HuH-7.5 (cell line): Measurements from ENCODE around the gene DUSP6.

ENCODE experiments used
- DNase-seq: peaks from one replicate; pipeline ENCODE4 v3.0.0; 2011; ENCODE audit warnings: low spot score

Gene DUSP6

DNA sequence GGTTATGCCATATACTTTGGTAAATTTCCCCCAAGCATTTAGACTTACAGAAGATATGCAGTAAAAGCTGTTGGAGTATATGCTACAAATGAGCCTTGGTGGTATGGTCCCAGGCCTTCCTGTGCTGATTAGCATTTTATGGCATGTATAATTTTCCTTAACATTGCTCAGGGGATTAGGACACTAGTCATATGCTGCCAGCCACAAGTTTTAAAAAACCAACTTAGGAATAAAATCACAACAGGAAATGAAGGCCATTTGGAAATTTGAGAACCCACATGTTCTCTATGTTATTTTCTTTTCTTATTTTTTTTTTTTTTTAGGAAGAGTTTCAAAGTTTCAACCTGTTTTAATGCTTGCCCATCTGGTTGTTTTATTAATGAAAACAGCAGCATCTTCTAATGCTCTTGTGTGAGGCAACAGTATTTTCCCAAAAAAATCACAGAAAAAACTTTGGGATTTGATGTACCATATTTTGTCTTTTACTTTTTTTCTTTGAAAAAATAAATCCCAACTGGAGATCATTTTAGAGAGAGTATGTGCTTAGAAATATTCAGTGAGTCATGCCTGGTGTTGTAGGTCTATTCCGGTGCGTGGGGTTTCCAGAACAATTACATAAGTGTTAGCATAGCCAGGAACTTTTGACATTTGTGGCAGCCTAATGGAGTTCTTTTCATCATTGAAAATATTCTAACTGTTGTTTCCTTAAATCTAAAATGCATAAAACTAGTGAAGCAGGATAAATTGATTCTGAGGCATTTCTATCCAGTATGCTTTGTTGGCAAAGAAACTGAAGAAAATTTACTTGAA lies 21.7 kb upstream of the DUSP6 start:
- no peak for DNase-seq

DNA sequence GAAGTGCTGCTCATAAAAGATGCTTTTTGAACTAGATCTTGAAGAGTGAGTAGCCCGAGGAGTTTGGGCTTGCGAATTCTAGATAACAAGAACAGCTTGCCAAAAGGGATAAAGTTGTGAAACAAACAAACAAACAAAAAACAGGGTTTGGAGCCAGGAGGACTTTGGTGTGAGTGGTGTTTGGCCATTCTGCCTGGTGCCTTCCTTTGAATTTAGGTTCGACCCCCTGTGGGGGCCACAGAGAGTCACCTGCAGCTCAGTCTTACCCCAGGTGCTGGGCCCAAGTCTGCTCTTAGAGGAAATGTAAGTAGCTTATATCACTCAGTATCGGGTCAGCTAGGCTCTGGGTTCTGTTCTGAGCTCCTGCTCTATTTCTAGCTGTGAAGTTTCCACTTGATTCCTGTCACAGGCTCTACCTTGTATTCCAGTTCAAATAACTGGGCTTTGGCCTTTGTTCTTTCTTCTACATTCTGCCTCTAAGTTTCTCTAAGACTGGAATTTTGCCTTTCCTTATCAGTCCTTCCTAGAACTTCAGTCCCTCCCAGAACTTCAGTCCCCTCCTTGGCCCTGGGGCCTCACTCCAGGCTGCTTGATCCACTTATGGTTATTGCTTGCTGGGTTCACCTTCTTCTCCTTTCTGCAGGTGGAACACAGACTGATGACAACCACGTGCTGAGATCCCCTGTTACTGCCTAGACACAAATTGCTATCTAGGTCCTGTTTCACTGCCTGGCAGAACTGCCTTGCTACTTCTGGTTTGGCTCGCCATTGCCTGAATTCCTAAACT lies 20.5 kb upstream of the DUSP6 start:
- no peak for DNase-seq

DNA sequence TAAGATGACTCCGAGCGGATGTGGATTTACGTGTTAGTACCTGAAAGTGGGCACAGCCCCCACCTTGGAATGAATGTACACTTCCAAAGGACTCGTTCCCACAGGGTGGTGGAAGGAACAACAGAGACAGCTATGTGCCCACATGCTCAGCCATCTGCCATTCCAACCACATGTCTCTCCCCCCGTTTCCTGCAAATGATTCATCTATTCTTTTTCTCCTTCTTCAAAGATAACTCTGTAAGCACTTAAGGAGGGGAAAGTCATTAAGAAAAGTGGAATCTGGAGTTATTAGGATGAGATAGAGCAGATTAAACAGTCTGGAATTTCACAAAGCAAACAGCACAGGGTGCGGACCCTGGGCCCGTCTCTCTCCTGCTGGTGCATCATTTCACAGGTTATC lies 18.5 kb upstream of the DUSP6 start:
- DNase-seq = no peak

DNA sequence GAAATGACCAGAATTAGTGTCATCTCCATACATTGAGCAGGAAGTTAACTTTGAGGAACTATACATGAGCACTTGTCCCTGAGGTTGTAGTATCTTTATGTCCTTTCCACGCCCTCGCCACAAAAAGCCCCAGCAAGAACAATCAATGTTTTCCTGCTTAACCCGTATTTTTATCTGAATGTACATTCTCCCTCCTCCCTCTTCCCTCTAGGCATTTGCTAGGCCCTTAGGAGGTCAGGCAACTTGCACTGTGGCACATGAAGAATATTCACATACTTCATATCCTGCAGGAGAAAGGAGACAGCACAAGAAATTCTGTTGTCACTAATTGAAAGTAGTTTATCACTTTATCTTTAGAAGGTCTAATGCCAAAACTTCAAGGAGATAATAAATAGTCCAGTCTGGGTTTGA lies 18.1 kb upstream of the DUSP6 start:
- DNase-seq = no peak

DNA sequence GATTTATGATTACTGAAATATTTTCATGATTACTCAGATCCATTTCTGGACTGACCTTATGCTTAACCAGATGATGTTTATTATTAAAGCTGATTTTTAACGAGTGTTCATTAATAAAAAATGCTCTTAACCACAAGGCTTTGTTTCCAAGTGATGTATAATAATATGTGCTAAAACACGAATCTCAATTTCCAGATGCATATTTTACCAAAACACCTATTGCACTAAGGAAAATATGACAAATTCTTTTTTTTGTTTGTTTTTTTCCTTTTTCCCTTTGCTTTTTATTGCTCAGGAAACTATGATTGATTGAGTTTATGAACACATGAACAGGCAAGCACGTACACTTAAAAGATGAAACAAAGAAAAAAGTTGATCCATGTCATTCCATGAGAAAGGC lies 16.9 kb upstream of the DUSP6 start:
- DNase-seq = no peak

DNA sequence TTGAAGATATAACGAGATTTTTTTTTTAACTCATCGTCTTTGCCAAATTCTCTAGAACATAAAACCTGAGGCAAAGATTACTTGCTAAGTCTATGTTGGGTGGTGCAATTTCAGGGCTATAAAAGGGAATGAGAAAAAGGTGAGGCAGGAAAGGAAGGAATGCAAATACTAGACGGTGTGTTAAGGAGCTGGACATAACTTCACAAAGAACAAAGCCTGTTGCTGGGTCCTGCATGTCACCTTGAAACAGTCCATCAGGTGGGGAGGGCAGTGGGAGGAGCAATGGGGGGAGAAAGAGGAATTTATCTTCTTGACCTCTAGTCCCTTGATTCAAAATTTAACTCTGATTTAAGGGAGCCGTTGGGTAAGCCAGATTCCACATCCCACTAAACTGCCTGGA lies 16.1 kb upstream of the DUSP6 start:
- DNase-seq = no peak

DNA sequence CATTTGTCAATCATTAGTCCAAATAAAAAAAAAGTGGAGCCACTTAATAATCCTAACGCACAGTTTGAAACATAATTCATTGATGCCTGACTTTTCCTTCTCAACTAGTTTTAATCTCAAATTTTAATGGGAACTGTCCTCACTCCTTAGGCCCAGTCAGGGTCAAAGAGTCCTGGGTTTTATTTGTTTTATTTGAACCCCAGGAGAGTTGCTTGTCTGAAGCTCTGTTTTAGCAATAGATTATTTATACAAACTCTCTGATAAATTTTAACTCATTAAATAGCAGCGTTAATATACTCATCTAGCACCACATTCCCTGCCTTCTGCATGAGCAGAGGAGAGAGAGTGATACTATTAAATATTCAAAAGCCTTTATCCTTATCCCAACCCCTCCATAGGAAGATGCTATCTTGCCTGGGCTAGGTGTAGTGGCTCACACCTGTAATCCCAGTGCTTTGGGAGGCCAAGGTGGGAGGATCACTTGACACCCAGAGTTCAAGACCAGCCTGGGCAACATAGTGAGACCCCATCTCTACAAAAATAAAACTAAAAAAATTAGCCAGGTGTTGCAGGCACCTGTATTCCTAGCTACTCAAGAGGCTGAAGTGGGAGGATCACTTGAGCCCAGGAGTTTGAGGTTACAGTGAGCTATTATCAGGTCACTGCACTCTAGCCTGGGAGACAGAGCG lies 14.5 kb upstream of the DUSP6 start:
- DNase-seq = no peak

DNA sequence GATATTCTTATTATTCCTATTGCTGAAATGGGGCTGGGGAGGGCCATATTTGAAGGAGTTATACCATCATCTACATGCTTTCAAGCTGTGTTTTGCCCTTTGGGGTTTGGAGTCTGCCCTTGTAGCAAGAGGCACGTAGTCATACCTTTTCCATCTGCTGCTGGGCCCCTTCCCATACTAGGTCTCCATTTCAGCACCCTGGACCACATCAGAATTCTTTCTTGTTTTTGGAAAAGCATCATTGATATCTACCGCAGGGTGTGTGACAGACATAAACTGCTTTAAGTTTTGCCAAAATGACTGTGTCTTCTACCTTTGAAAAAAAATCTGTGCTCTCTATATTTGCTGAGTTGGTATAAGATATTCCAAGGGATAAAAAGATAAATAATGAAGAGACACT lies 12.3 kb upstream of the DUSP6 start:
- DNase-seq = no peak

DNA sequence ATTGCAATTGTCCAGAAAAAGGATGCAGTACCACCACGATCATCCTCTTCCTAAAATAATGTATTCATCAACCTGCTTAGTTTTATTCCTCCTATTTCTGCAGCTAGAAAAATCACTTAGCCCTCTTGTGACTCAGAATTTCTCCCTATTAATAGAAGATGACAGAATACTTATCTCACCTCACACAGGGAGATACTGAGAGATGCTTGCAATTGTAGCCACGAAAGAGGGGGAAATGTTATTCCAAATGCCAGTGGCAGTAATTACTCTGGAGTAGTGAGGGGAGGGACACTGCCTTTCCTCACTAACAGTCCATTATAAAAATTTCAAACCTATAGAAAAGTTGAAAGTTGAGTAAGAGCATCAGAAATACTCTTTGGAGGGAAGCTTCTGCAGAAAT lies 11.8 kb upstream of the DUSP6 start:
- no peak for DNase-seq

DNA sequence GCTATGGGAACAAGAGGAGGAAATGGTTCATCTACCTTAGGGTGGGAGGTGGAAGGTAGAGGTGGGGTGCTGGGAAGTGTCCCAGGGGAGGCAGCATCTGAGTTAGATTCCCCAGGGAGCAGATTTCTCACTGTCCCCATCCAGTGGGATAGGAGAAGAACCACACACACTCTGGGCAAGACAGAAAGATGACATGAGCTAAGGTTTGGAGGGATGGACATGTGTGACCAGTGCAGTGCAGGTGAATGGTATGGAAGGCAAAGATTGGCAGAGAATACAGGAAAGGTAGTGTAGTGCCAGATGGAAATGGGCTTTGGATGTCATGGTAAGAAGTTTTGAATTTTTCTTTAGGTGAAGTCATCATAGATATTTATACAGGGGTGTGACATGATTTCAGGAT lies 11.3 kb upstream of the DUSP6 start:
- DNase-seq = no peak

DNA sequence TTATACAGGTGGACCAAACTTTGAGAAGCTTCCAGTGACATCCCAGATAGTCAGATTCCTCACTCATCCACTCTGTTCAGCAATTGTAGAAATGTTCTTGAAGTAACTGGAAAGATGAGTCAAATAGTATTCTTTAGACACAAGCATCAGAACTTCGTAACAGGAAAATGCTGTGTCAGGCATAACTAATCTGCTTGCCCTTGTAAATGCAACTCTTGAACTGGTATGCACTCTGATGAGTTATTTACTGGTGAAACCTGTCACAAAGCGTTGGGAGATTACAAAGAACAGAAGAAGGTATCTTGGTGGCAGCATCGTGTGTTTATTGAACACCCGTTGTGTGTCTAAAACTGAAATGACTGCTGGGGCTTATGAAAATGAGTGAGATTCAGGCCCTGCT lies 10.8 kb upstream of the DUSP6 start:
- no peak for DNase-seq

DNA sequence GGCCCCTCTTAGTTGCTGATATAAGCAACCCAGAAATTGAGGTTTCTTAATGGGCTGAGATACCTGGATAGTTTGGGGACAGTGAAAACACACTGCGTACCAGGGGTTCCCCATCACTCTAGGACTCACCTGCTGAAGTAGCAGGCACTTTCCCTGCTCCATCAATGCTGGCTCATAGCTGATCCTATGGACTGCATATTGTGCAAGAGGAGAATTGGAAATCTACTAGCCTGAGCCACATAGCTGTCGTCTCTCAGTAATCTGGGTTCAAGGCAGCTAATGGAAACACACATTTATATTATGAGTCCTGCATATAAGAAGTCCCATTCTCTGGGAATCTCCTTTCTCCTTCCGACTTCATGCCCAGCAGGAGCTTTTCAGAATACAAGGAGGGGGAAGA lies 7.3 kb upstream of the DUSP6 start:
- DNase-seq = no peak

DNA sequence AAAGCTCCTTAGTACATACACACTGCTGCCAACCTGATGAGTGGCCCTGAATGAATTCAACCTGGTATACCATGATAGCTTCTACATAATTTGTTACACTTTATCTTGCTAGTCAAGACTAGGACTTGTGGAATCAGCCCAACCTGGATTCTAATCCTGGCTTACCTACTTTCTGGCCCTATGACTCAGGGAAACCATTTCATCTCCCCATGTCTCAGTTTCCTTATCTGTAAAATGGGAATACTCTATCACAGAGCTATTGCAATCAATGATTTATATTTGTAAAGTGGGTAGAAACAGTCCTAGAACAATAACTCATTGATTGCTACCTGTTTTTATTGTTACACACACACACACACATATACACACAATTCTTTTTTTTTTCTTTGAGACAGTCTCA lies 6.5 kb upstream of the DUSP6 start:
- no peak for DNase-seq

DNA sequence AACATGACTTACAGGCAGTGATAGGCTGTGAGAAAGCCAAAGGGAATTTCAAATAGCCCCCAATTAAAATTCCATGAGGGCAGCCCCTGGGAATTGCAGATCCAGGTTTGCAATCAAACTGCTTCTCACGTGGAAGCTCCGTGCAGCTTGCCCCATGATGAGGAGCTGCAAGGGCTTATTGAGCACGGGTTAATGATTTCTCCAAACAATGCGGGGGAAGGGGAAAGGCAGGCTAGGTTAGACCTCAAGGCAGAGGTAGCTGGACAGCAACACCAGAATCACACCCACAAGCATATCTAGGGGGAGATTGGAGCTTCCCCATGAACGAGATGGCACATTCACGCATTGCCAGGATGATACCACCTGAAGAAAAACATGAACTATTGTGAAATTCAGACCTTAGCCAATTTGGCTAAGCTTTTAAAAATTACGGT lies 5.0 kb upstream of the DUSP6 start:
- no peak for DNase-seq

DNA sequence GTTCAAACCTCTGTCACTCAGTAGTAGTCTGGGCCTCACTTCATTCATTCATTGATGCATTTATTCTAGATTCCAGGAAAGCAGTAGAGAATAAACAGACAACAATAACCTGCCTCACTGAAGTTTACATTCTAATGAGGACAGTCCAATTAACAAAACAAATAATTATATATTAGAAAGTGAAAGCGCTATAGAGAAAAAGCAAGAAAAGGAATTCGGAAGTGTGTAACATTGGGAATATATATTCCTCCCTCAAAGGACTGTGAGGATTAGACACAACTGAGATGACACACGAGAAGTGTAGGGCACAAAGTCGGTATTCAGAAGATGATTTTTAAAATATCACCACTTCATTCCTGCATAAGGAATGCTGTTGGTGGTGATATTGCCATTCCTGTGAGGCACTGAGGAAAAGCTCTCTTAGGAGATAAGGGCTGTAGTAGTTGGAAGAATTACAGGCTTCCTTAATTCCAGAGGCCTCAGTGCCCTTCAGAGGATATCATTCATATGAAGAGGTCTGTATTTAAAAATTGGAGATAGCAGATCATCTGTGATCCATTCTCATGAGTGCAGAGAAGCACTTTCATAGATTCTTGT lies 3.9 kb upstream of the DUSP6 start:
- DNase-seq = no peak

DNA sequence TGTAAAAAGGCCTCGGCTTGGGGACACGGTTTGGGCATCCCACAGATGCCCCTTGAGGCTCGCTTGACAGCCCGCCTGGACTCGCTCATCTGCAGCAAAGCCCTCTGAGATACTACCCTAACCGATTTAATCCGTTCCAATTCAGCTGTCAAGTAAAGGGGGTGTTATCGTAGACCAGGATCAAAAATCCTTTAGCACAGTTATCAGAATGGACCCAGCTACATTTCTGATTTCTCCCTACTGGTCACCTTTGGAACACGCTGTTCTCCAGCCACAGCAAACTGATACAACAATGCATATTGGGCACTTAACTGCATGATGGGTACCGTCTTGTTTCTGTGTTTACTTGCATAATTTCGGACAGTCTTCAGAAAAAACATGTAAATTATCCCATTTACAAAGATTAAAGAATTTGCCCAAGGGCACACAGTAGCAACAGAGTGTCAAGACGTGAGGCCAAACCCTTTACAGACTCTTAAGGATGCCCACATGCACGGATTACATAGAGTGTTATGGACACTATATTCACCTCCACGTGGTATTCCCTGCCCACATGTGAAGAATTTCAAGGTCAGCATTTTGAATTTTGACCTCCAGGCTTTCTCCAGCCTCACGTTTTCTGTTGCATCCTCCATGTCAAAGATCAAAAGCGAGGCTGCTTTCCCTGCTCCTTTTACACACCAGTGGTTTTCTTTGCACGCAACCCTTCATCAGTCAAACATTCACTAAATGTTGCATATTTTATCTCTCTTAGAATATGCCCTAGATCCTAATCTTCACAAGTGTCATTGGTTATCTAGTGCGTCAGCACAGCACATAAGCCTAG lies 3.2 kb upstream of the DUSP6 start:
- DNase-seq = no peak

DNA sequence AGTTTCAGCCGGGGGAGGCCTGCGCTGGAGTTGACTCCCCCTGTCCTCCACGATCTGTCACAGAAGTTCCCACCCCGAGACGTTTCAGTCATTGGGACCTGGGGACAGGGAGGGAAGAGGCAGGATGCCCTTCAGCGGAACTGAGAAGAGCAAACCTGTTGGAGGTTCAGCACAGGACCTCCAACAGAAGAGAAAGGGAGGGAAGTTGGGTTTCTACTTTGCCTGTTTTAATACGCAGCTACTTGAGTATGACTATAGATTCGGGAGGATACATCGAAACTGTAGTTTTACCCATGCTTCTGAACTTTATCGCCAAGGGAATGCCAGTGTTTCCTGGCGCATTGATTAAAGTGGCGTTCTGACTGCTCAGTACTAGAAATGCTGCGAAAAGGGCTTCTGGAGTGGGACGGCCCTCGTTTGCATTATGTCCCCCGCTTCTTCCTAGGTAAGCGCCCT lies 2.3 kb upstream of the DUSP6 start:
- DNase-seq = no peak

DNA sequence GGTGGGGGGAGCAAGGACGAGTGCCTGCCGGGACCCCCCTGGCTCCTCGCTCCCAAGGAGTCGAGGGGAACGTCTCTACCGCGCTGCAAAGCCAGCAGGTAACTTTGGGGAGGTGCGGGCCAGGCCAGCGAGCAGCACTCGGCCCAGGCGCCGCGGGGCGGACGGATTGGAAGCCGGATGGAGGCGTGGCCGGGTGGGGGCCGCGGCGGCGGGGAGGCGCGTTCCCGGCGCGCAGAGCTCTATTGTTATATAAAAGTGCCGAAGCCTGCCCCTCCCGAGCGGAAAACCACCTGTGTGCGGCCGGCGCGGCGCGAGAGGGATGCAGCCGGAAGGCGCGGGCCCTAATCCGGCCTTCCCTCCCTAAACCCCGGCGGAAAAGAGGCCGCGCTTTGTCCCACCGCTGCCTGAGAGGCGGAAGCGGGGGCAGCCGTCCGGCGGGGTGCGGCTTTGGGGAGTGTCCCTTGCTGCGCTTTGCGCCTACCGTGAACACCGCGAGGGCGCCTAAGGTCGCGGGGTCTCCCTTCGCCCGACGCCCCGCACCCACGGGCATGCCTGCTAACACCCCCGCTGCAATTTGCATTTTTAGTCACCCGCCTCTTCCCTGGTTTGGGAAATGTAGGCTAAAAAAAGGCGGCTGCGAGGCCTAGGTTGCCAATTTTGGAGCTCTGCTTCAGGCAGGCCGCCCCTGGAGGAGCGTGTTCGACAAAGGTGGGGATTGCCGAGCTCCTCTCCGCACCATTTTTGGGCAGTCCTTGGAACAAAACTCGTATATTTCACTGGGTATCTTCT lies 1.7 kb upstream of the DUSP6 start:
- peak; percentile 61 for DNase-seq

DNA sequence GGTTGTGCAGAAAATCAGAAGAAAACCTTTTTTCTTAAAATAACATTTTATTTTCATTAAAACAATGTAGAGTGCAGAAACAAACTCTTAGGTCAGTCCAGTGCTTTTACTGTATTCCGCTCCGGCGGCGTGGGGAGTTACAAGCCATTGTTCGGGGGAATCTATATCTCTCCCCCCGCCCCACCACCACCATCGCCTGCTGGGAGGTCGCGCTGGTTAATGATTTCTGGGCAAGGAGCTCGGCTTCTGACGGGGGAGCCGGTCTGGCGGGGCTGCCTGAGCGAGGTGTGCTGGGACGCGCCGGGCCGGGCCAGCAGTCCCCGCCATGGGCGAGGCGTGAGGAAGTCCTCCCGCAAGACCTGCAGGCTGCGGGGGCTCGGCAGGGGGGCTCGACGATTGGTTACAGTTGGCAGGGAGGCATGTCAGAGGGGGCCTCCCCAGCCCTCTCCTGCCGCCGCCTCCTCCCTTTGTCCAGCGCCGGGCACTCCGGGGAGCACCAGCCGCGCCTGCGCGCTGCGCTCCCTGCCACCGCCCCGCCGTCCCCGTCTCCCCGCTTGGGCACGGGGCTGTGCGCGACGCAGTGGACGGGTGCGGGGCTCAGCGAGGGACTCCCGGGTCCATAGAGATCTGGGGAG lies 1.0 kb upstream of the DUSP6 start:
- peak; percentile 87 for DNase-seq

DNA sequence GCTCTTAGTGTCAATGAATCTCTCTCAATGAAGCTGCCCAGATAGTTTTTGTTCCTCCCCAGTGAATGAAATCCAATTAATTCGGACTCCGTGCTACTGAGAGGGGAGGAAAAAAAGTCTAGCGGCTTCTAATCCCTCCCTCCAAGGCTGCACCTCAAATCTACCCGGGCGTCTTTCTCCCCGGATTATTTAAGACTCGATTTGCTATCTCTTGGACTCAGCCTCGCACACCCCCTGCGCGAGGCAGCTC lies 134 bp downstream of the DUSP6 start:
- no peak for DNase-seq
